HepG2 (cell line): Measurements from ENCODE around the gene C1S. TPM values are rescaled to one million over a fixed set of nuclear protein-coding genes. Genes with fewer than 3 reads are reported as not detected.

ENCODE experiments used
- AHR ChIP-seq: IDR thresholded peaks from 2 replicates; pipeline ENCODE4 v1.6.1; 2018; ENCODE audit warnings: missing genetic modification reagents, missing compliant biosample characterization
- CTCF ChIP-seq: sonication (generic); formaldehyde crosslinking; IDR thresholded peaks from 2 replicates; pipeline ENCODE4 v1.5.0; 2020; ENCODE audit warnings: mild to moderate bottlenecking, missing genetic modification reagents, moderate library complexity
- HMG20B ChIP-seq: conservative IDR thresholded peaks from 2 replicates; pipeline ENCODE4 v1.6.1; 2016; ENCODE audit warnings: missing genetic modification reagents, missing compliant biosample characterization
- PLSCR1 ChIP-seq: sonication (generic); formaldehyde crosslinking; IDR thresholded peaks from 2 replicates; pipeline ENCODE4 v1.5.0; 2020; ENCODE audit warnings: missing genetic modification reagents, mild to moderate bottlenecking, borderline replicate concordance
- RFX5 ChIP-seq: IDR thresholded peaks from 2 replicates; pipeline ENCODE4 v1.6.1; 2011; ENCODE audit warnings: low read depth, low read length, improper control_type of control experiment
- SAP130 ChIP-seq: IDR thresholded peaks from 2 replicates; pipeline ENCODE4 v1.6.1; 2016; ENCODE audit warnings: low read depth
- SNAPC2 ChIP-seq: sonication (generic); formaldehyde crosslinking; IDR thresholded peaks from 2 replicates; pipeline ENCODE4 v1.8.1; 2022; ENCODE audit warnings: mild to moderate bottlenecking, missing genetic modification reagents
- TBX2 ChIP-seq: sonication (generic); formaldehyde crosslinking; IDR thresholded peaks from 2 replicates; pipeline ENCODE4 v1.5.0; 2020; ENCODE audit warnings: missing genetic modification reagents, mild to moderate bottlenecking, borderline replicate concordance
- XBP1 ChIP-seq: sonication (generic); formaldehyde crosslinking; IDR thresholded peaks from 2 replicates; pipeline ENCODE4 v1.5.0; 2020; ENCODE audit warnings: missing genetic modification reagents
- ZBTB40 ChIP-seq, 2 experiments: fragments of 450-650 bp in 1 of 2; sonication (generic) in 1 of 2; formaldehyde crosslinking in 1 of 2; IDR thresholded peaks; 2 replicates each; pipeline versions ENCODE4 v1.6.1 to v1.8.0; 2016 to 2022; ENCODE audit warnings: antibody characterized with exemption in 1 of 2, mild to moderate bottlenecking in 1 of 2, missing genetic modification reagents in 1 of 2
- ZC3H13 ChIP-seq: sonication (generic); formaldehyde crosslinking; IDR thresholded peaks from 2 replicates; pipeline ENCODE4 v1.8.1; 2023; ENCODE audit warnings: mild to moderate bottlenecking, missing genetic modification reagents, moderate library complexity
- ZFP36L2 ChIP-seq: sonication (generic); formaldehyde crosslinking; IDR thresholded peaks from 2 replicates; pipeline ENCODE4 v1.4.0; 2020; ENCODE audit warnings: missing genetic modification reagents
- ZNF260 ChIP-seq: sonication (generic); formaldehyde crosslinking; IDR thresholded peaks from 2 replicates; pipeline ENCODE4 v1.4.0; 2020; ENCODE audit warnings: missing genetic modification reagents, low read depth, mild to moderate bottlenecking, borderline replicate concordance
- ZNF274 ChIP-seq: sonication (generic); formaldehyde crosslinking; IDR thresholded peaks from 2 replicates; pipeline ENCODE4 v1.5.1; 2020; ENCODE audit warnings: mild to moderate bottlenecking, missing genetic modification reagents
- ZNF460 ChIP-seq: sonication (generic); formaldehyde crosslinking; IDR thresholded peaks from 2 replicates; pipeline ENCODE4 v1.5.1; 2020; ENCODE audit warnings: missing genetic modification reagents, mild to moderate bottlenecking, borderline replicate concordance
- ZNF883 ChIP-seq: sonication (generic); formaldehyde crosslinking; IDR thresholded peaks from 2 replicates; pipeline ENCODE4 v1.5.1; 2020; ENCODE audit warnings: mild to moderate bottlenecking, missing genetic modification reagents; ENCODE audit errors: not compliant biosample characterization
- ZSCAN9 ChIP-seq: IDR thresholded peaks from 2 replicates; pipeline ENCODE4 v1.6.1; 2016; ENCODE audit warnings: borderline replicate concordance
- polyA plus RNA-seq, 8 experiments: library from polyadenylated mRNA; depleted of rRNA in 3 of 8; stranded (reverse) in 7 of 8; unstranded in 1 of 8; fragments of >200 nt; fragmentation: Illumina TruSeq in 4 of 8; extraction: Trizol in 4 of 8; gene quantifications; 2 replicates each; pipeline versions ENCODE4 v1.2.1 to v1.2.3, GENCODE V29; 2011 to 2016; ENCODE audit warnings: low read depth in 4 of 8, missing spikeins in 1 of 8, mixed read lengths in 1 of 8; ENCODE audit not compliant: insufficient read depth in 1 of 8
- total RNA-seq, 5 experiments: library from RNA; depleted of rRNA; stranded (reverse); fragments of >200 nt; fragmentation: Illumina TruSeq; extraction: Trizol; gene quantifications; 2 replicates each; pipeline ENCODE4 v1.2.3, GENCODE V29; 2016; ENCODE audit warnings: low read depth in 1 of 5

C1S gene
- total and polyA plus RNA-seq, 2 of the 13 experiments (the other 11 are each of a cell fraction or from before 2014, with no cell fraction given) = 14.5 to 18.2 TPM

- TF ChIP-seq PLSCR1 (CRISPR knock-in tag) = no peak
- TF ChIP-seq ZSCAN9 (CRISPR knock-in tag) = no peak; the same call in 1 of the 2 replicates
- TF ChIP-seq AHR (CRISPR knock-in tag) = peak; percentile 65; the same call in 1 of the 2 replicates
- peak; percentile 56; the same call in 1 of the 2 replicates for TF ChIP-seq SNAPC2 (CRISPR knock-in tag)
- peak; percentile 71 for TF ChIP-seq SAP130 (CRISPR knock-in tag)
- TF ChIP-seq RFX5 = no peak
- no peak for TF ChIP-seq XBP1 (CRISPR knock-in tag)
- peak; percentile 20; the same call in 1 of the 2 replicates for TF ChIP-seq HMG20B (CRISPR knock-in tag)
- TF ChIP-seq ZNF260 = 0 out of 2 replicates have a peak, but pooled peaks have one; percentile 40
- 0 out of 2 replicates have a peak, but pooled peaks have one; percentile 58 for TF ChIP-seq ZNF274
- TF ChIP-seq ZFP36L2 (CRISPR knock-in tag) = no peak
- peak; percentile 76; the same call in 1 of the 2 replicates for TF ChIP-seq ZC3H13 (CRISPR knock-in tag)
- TF ChIP-seq ZNF460 (CRISPR knock-in tag) = peak; percentile 55; the same call in 1 of the 2 replicates
- TF ChIP-seq ZNF883 (CRISPR knock-in tag) = peak; percentile 44
- TF ChIP-seq CTCF (CRISPR knock-in tag) = peak; percentile 15; the same call in 1 of the 2 replicates
- TF ChIP-seq TBX2 = peak; percentile 68; the same call in 1 of the 2 replicates
- no peak for TF ChIP-seq ZBTB40 (IDR thresholded peaks at IDR 0.05)
- no peak for TF ChIP-seq ZBTB40 (CRISPR knock-in tag; IDR thresholded peaks at IDR 0.05)
Measured at GRCh38 chr12:7108003-7108795, 47.7 kb downstream of the C1S start (continued).
